ENCODE results near the gene ATP11B. TPM values are rescaled to one million over a fixed set of nuclear protein-coding genes. Genes with fewer than 3 reads are reported as not detected.

Gene ATP11B
- total RNA-seq, 1 donor from 2014 or later: 59.0 TPM

DNA sequence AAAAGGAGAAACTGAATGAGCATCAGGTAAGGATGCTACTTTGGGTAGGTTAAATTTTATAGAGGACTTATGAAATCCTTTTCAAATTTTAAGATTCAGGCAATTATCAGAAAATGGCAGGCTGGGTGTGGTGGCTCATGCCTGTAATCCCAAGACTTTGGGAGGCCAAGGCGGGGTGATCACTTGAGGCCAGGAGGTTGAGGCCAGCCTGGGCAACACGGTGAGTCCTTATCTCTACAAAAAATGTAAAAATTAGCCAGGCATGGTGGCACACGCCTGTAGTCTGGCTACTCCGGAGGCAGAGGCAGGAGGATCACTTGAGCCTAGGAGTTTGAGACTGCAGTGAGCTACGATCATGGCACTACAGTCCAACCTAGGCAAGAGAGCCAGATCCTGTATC is 163.9 kb downstream of the ATP11B start:
- Histone ChIP-seq H3K27ac (ENCODE audit: low read depth, low read length) (no peak overlapping the region), H3K9ac (ENCODE audit: low read depth in 1 of 3, low read length in 3 of 3) (no peak overlapping the region), H3K4me3 (ENCODE audit: low read length in 3 of 3) (no peak overlapping the region), H3K4me1 (ENCODE audit: control insufficient read depth in 3 of 3, insufficient read depth in 3 of 3, low read length in 3 of 3) (peaks cover 10 to 25% (median 12%) of the 10 kb centered on the region in 3 donors), H3K27me3 (ENCODE audit: control insufficient read depth in 3 of 3, insufficient read depth in 3 of 3, low read length in 3 of 3) (no peaks in the 10 kb centered on the region), H3K36me3 (ENCODE audit: control insufficient read depth in 3 of 3, insufficient read depth in 3 of 3, low read length in 3 of 3) (peaks cover 0 to 2% (median 0%) of the 10 kb centered on the region in 3 donors), H3K9me3 (ENCODE audit: control insufficient read depth in 3 of 3, low read length in 3 of 3) (no peaks in the 10 kb centered on the region)

DNA sequence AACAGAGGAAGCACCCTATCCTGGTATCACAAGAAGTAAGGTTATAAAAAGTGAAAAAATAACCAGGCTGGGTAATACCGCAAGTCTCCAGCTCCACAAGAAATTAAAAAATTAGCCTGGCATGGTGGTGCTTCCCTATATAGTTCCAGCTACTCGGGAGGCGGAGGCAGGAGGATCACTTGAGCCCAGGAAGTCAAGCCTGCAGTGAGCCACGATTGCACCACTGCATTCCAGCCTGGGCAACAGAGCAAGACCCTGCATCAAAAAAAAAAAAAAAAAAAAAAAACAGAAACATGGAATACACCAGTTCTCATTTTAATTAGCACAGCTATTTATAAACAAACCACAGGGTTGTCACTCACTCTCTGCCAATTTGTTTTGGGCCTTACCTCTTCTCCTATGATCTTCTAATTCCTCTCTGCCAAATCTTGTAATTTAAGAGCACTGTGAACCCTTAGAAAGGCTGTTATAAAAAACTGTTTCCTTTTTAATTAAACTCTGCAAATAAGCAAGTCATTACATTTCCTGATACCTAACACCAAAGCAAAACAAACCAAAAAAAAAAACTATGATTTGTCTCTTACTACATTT is 164.5 kb downstream of the ATP11B start:
- H3K4me3 ChIP-seq (ENCODE audit: low read length in 3 of 3): no peak overlapping the region
- H3K36me3 ChIP-seq (ENCODE audit: control insufficient read depth in 3 of 3, insufficient read depth in 3 of 3, low read length in 3 of 3): peaks cover 0 to 2% (median 0%) of the 10 kb centered on the region in 3 donors
- H3K27ac ChIP-seq (ENCODE audit: low read depth, low read length): no peak overlapping the region
- H3K9ac ChIP-seq (ENCODE audit: low read depth in 1 of 3, low read length in 3 of 3): no peak overlapping the region
- H3K4me1 ChIP-seq (ENCODE audit: control insufficient read depth in 3 of 3, insufficient read depth in 3 of 3, low read length in 3 of 3): peaks cover 13 to 27% (median 15%) of the 10 kb centered on the region in 3 donors
- H3K27me3 ChIP-seq (ENCODE audit: control insufficient read depth in 3 of 3, insufficient read depth in 3 of 3, low read length in 3 of 3): no peaks in the 10 kb centered on the region
- H3K9me3 ChIP-seq (ENCODE audit: control insufficient read depth in 3 of 3, low read length in 3 of 3): no peaks in the 10 kb centered on the region

DNA sequence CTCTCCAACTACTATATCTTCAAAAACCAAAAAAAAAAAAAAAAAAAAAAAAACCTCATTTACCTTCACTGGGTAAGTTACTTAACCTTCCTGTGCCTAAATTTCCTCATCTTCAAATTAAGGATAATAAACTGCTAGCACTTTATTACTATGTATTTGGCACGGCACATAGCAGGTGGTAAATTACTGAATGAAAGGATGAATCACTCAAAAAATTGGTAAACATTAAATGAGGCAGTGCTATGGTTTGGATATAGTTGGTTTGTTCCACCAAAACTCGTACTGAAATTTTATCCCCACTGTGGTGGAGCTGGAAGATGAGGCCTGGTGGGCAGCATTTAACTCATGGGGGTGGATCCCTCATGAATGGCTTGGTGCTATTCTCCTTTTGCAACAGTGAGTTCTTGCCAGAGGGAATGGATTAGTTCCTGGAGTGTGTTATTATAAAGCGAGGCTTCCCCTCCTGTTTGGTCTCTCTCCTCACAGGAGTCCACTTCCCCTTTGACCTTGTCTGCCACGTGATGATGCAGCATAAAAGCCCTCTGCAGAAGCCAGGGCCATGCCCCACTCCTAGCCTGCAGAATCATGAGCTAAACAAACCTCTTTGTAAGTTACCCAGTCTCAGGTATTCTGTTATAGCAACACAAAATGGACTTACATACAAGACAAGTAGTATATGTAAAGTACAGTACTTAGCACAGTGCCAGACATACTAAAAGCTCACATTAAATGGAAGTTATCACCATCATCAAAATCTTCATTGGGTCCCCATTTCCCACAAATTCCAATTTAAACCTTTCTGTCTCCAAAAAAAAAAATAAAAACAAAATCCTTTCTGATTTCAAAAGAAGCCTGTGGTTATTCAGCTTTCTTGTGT is 166.4 kb downstream of the ATP11B start:
- Histone ChIP-seq H3K27me3 (ENCODE audit: control insufficient read depth in 3 of 3, insufficient read depth in 3 of 3, low read length in 3 of 3) (no peaks in the 10 kb centered on the region), H3K4me1 (ENCODE audit: control insufficient read depth in 3 of 3, insufficient read depth in 3 of 3, low read length in 3 of 3) (peaks cover 13 to 30% (median 15%) of the 10 kb centered on the region in 3 donors), H3K27ac (ENCODE audit: low read depth, low read length) (peak overlapping the region; percentile 5), H3K36me3 (ENCODE audit: control insufficient read depth in 3 of 3, insufficient read depth in 3 of 3, low read length in 3 of 3) (peaks cover 0 to 2% (median 0%) of the 10 kb centered on the region in 3 donors), H3K4me3 (ENCODE audit: low read length in 3 of 3) (no peak overlapping the region), H3K9ac (ENCODE audit: low read depth in 1 of 3, low read length in 3 of 3) (no peak overlapping the region), H3K9me3 (ENCODE audit: control insufficient read depth in 3 of 3, low read length in 3 of 3) (no peaks in the 10 kb centered on the region)

DNA sequence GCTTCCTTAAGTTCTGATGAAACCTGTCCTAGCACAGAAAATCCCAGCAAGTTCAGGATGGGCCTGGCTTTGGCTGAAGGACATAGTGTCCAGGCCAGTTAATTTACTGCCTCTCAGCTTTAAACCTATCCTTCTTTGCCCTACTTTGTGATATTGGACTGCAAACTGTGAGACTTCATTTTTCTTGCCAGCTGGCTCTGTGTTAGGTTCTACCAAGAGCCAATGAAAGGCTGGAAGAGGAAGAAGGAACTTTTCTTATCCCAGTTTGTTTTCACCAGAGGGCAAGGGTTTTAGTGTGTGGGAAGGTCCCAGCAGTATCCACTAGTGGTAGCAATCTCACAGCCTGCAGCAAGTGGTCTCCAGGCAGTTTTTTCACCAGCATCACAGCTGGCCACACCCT is 168.9 kb downstream of the ATP11B start:
- Histone ChIP-seq H3K9ac (ENCODE audit: low read depth in 1 of 3, low read length in 3 of 3) (no peak overlapping the region), H3K4me3 (ENCODE audit: low read length in 3 of 3) (no peak overlapping the region), H3K36me3 (ENCODE audit: control insufficient read depth in 3 of 3, insufficient read depth in 3 of 3, low read length in 3 of 3) (peaks cover 0 to 2% (median 0%) of the 10 kb centered on the region in 3 donors), H3K9me3 (ENCODE audit: control insufficient read depth in 3 of 3, low read length in 3 of 3) (no peaks in the 10 kb centered on the region), H3K4me1 (ENCODE audit: control insufficient read depth in 3 of 3, insufficient read depth in 3 of 3, low read length in 3 of 3) (peaks cover 16 to 30% (median 22%) of the 10 kb centered on the region in 3 donors), H3K27ac (ENCODE audit: low read depth, low read length) (no peak overlapping the region), H3K27me3 (ENCODE audit: control insufficient read depth in 3 of 3, insufficient read depth in 3 of 3, low read length in 3 of 3) (no peaks in the 10 kb centered on the region)

DNA sequence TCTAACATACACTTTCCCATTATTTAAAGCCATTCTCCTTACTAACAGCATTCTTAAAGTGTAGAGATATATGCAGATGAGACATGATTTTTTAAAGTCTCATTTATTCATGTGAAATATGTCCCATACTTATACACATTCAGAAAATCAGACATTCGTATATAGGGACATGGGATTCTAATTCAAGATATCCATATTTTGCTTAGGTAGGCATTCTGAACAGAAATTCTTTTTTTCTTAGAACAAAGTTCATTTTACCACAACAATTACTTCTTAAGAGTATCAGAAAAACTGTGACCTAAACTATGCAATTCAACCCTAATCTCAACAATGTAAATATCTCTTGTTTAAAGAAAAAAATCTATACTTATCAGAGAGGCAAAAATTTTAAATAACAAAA is 170.9 kb downstream of the ATP11B start:
- no peak overlapping the region for H3K27ac ChIP-seq (ENCODE audit: low read depth, low read length)

DNA sequence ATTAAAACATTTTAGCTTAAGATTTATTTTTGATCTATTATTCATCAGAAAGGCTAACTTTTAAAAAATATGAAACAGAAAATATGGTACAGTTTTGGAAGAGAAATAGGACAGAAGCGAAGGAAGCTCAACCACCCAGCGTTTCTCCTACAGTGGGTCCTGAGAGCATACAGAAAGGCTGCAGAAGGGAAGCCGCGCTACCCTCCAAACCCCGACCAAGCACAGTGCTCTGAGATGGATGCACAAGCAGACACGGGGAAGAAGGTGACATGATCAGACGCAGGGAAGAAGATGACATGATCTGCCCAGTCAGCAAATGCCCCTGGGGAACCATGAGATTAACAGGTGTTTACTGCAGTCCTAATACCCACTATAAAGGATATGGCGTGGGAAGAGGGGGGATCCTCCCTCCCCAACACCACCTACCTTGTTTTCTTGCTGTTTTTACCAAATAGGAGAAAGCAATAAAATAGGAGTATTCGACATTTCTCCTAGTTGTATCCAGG is 172.6 kb downstream of the ATP11B start:
- Histone ChIP-seq H3K27ac (ENCODE audit: low read depth, low read length) (no peak overlapping the region), H3K9ac (ENCODE audit: low read depth in 1 of 3, low read length in 3 of 3) (no peak overlapping the region), H3K9me3 (ENCODE audit: control insufficient read depth in 3 of 3, low read length in 3 of 3) (no peaks in the 10 kb centered on the region), H3K4me3 (ENCODE audit: low read length in 3 of 3) (no peak overlapping the region), H3K27me3 (ENCODE audit: control insufficient read depth in 3 of 3, insufficient read depth in 3 of 3, low read length in 3 of 3) (no peaks in the 10 kb centered on the region), H3K4me1 (ENCODE audit: control insufficient read depth in 3 of 3, insufficient read depth in 3 of 3, low read length in 3 of 3) (peaks cover 11 to 17% (median 13%) of the 10 kb centered on the region in 3 donors), H3K36me3 (ENCODE audit: control insufficient read depth in 3 of 3, insufficient read depth in 3 of 3, low read length in 3 of 3) (no peaks in the 10 kb centered on the region)

More for the DNA sequence above, 170.9 kb downstream of the ATP11B start:
- Histone ChIP-seq H3K27me3 (ENCODE audit: control insufficient read depth in 3 of 3, insufficient read depth in 3 of 3, low read length in 3 of 3) (no peaks in the 10 kb centered on the region), H3K9me3 (ENCODE audit: control insufficient read depth in 3 of 3, low read length in 3 of 3) (no peaks in the 10 kb centered on the region), H3K36me3 (ENCODE audit: control insufficient read depth in 3 of 3, insufficient read depth in 3 of 3, low read length in 3 of 3) (no peaks in the 10 kb centered on the region), H3K4me1 (ENCODE audit: control insufficient read depth in 3 of 3, insufficient read depth in 3 of 3, low read length in 3 of 3) (peaks cover 16 to 27% (median 27%) of the 10 kb centered on the region in 3 donors), H3K9ac (ENCODE audit: low read depth in 1 of 3, low read length in 3 of 3) (no peak overlapping the region), H3K4me3 (ENCODE audit: low read length in 3 of 3) (no peak overlapping the region)

DNA sequence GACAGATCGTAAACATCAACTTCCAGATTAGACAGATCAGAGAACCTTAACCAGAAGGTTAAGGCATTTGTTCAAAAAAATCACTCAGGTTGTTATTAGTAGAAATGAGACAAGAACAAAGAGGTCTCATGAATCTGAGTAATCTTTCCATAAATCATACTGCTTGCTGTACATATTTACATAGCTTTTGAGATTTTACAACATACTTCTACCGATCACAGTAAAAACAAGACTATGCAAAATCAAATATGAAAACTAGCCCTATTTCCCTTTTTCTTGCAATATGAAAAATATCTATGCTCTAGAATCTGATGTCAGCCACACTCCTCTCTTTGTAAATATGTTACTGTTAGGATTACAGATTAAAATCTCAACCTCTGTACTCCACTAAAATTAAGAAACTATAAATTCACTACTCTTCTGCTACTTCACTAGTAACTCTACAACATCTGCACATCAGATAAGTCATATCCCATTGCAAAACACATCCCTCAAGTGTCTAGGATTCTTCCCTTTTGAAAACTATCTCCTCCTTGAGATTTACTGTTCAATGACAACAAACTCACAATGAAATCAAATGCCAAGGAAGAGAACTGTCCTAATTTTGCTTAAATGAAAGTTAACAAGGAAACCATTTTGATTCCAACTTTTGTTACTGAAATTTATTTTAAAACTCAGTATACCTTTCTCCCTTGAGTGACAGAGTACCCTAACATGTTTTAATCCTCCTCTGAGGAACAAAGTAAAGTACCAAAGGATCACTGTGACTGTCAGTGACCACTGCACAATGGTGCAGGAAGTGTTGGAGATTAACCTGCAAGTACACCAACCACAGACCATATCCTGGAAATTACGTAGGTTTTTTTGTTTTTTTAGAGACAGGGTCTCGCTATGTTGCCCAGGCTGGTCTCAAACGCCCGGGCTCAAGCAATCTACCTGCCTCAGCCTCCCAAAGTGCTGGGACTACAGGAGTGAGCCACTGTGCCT is 174.2 kb downstream of the ATP11B start:
- no peaks in the 10 kb centered on the region for H3K36me3 ChIP-seq (ENCODE audit: control insufficient read depth in 3 of 3, insufficient read depth in 3 of 3, low read length in 3 of 3)
- H3K27ac ChIP-seq (ENCODE audit: low read depth, low read length): no peak overlapping the region
- no peaks in the 10 kb centered on the region for H3K9me3 ChIP-seq (ENCODE audit: control insufficient read depth in 3 of 3, low read length in 3 of 3)
- no peak overlapping the region for H3K4me3 ChIP-seq (ENCODE audit: low read length in 3 of 3)
- H3K27me3 ChIP-seq (ENCODE audit: control insufficient read depth in 3 of 3, insufficient read depth in 3 of 3, low read length in 3 of 3): no peaks in the 10 kb centered on the region
- peaks cover 3 to 13% (median 4%) of the 10 kb centered on the region in 3 donors for H3K4me1 ChIP-seq (ENCODE audit: control insufficient read depth in 3 of 3, insufficient read depth in 3 of 3, low read length in 3 of 3)
- H3K9ac ChIP-seq (ENCODE audit: low read depth in 1 of 3, low read length in 3 of 3): no peak overlapping the region

DNA sequence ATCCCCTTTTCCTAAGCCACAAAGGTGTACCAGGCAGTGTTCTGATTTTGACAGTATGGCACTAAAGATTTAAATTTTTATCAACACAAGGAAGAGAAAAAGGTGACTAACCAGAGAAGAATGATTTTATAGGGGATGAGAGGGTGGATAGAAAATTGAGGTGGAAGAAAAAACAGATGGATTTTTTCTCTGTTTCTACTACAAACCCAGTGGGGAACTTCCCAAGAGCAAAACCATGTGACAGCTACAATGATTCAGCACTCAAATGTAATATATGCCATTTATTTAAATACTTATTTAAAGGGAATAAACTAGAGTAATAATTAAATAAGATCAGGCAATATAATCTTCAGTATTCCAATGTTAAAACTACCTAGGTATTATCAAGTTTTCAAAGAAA is 176.0 kb downstream of the ATP11B start:
- Histone ChIP-seq H3K9me3 (ENCODE audit: control insufficient read depth in 3 of 3, low read length in 3 of 3) (no peaks in the 10 kb centered on the region), H3K4me1 (ENCODE audit: control insufficient read depth in 3 of 3, insufficient read depth in 3 of 3, low read length in 3 of 3) (peaks cover 0 to 13% (median 3%) of the 10 kb centered on the region in 3 donors), H3K36me3 (ENCODE audit: control insufficient read depth in 3 of 3, insufficient read depth in 3 of 3, low read length in 3 of 3) (no peaks in the 10 kb centered on the region), H3K27me3 (ENCODE audit: control insufficient read depth in 3 of 3, insufficient read depth in 3 of 3, low read length in 3 of 3) (no peaks in the 10 kb centered on the region), H3K27ac (ENCODE audit: low read depth, low read length) (no peak overlapping the region), H3K4me3 (ENCODE audit: low read length in 3 of 3) (no peak overlapping the region), H3K9ac (ENCODE audit: low read depth in 1 of 3, low read length in 3 of 3) (no peak overlapping the region)

DNA sequence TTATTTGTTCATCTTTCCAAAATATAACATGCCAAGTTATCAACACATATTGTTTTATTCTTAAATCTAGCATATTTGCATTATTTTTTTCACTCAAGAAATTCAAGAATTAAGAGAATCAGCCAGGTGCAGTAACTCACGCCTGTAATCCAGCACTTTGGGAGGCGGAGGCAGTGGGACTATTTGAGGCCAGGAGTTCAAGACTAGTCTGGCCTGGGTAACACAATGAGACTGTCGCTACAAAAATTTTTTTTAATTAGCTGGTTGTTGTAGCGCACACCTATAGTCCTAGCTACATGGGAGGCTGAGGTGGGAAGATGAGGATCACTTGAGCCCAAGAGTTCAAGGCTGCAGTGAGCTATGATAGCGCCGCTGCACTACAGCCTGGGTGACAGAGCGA is 176.5 kb downstream of the ATP11B start:
- Histone ChIP-seq H3K9ac (ENCODE audit: low read depth in 1 of 3, low read length in 3 of 3) (no peak overlapping the region), H3K27ac (ENCODE audit: low read depth, low read length) (no peak overlapping the region), H3K36me3 (ENCODE audit: control insufficient read depth in 3 of 3, insufficient read depth in 3 of 3, low read length in 3 of 3) (no peaks in the 10 kb centered on the region), H3K9me3 (ENCODE audit: control insufficient read depth in 3 of 3, low read length in 3 of 3) (no peaks in the 10 kb centered on the region), H3K4me3 (ENCODE audit: low read length in 3 of 3) (no peak overlapping the region), H3K27me3 (ENCODE audit: control insufficient read depth in 3 of 3, insufficient read depth in 3 of 3, low read length in 3 of 3) (no peaks in the 10 kb centered on the region), H3K4me1 (ENCODE audit: control insufficient read depth in 3 of 3, insufficient read depth in 3 of 3, low read length in 3 of 3) (peaks cover 0 to 13% (median 3%) of the 10 kb centered on the region in 3 donors)
